ENCODE data around the gene PAPSS2.

The PAPSS2 gene

DNA sequence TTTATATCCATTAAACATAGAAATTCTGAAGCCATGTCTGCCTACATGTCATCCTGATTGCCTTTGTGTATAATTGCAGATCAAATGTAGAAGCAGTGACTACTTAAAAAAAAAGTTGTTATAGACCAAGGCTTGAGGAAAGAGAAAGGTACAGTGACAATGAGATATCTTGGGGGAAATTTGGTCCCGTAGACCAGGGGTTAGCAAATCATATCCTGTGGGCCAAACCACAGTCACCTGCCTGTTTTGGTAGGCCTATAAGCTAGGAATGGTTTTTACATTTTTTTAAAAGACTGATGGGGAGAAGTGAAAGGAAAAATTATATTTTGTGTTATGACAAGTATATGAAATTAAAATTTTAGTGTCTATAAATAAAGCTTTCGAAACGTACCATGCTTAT, 12.9 kb downstream of the PAPSS2 start:
- DNase-seq, result no peak

- DNase-seq, result no peak
Measured at GRCh38 chr10:87674943-87675342, 15.3 kb downstream of the PAPSS2 start.

DNA sequence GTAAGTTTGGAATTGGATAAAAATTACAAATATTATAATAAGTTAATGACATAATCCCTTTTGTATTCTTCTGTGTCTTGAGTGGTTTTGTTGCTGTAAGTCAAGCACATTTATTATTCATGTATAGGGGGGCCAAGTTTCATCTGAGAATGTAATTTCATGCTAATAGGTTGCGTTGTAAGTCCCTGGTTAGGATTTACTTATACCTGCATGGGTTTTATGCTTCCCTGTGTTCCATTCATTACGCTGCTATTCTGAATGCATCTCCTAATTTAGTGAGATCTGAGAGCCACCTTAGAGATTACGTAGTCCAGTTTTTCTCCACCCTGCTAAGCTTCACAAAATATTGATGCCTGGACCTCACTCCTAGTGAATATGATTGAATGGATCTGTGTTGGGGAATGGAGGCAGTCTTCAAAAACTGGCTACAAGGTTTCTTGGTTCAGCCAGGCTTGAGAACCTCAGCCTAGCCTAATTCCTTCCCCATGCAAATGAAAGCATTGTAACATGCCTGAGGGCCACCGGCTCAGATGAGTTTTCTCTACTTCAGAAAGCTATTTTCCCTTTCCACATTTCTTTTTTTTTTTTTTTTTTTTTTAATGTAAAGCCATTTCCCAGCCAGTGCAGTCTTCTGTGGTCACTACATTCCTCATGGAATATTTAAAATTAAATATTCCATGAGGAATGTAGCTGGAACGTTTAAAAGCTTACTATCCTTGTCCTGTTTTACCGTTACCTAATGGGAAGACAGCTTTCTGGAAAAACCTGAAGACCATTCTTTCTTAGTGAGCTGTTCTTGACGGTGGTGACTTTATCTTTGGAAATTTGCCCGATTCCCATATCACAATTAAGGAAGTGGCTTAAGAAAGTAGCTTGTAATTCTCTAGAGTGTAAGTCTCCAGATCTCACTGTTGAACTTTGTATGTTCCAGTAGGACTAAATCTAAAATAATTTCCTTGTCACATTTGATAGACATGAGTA, 16.0 kb downstream of the PAPSS2 start:
- no peak for DNase-seq

GRCh38 chr10:87677595-87677994, 17.9 kb downstream of the PAPSS2 start:
- no peak for DNase-seq

DNA sequence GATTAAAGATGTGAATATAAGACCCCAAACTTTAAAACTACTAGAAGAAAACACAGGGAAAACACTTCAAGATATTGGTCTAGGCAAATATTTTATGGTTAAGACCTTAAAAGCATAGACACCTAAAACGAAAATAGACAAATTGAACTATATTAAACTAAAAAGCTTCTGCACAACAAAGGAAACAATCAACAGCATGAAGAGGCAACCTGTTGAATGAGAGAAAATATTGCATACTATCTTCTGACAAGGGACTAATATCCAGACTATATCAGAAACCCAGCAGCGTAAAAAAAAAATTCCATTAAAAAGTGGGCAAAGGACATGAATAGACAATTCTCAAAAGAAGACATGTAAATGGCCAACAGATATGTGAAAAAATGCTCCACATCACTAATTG, 18.6 kb downstream of the PAPSS2 start:
- DNase-seq, result no peak

- DNase-seq, result no peak
Measured at GRCh38 chr10:87683356-87683755, 23.7 kb downstream of the PAPSS2 start.

DNA sequence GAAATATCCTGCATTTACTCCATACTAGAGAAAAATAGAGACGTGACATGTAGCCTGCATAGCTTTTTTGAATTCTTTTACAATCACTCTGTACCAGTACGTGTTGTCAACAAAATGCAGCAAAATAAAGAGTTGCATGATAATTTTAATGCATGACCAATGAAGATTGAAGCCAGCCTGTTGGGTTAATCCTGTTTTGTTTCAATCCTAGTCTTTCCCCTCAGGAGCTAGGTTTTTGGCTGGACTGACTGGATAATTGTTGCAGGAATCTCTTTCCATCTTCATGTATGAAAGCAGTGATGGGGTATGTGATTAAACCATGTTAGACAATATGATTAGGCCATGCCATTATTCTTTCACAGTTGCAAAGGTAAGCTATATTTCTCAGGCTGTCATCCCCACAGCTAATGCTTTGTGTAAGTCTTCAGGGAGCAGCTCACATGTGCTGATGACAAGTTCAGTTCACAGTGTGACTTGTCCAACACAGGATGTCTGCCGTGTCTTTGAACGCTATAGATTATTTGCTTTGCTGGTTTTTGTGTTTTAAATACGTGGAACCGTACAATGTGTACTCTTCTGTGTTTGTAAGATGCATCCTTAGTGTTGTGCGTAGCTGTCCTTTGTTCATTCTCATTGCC, 24.4 kb downstream of the PAPSS2 start:
- no peak for DNase-seq

- no peak for DNase-seq
Measured at GRCh38 chr10:87685832-87686574, 26.3 kb downstream of the PAPSS2 start.

- DNase-seq, result no peak
Measured at GRCh38 chr10:87691506-87692070, 31.9 kb downstream of the PAPSS2 start.

- DNase-seq, result no peak
Measured at GRCh38 chr10:87692956-87693484, 33.3 kb downstream of the PAPSS2 start.

GRCh38 chr10:87694011-87694794, 34.5 kb downstream of the PAPSS2 start:
- DNase-seq, result no peak

DNA sequence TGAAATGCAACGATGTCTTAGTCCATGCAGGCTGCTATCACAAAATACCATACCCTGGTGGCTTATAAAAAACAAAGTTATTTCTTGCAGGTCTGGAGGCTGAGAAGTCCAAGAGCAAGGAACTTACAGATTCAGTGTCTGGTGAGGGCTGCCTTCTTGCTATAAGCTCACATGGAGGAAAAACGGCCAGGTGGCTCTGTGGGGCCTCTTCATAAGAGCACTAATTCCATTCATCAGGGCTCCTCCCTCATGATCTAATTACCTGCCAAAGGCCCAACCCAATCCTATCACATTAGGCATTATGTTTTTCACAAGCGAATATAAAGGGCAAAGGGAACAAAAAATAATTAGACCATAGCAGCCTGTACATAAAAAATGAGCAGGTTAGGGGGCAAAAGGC, 35.4 kb downstream of the PAPSS2 start:
- DNase-seq, result no peak

DNA sequence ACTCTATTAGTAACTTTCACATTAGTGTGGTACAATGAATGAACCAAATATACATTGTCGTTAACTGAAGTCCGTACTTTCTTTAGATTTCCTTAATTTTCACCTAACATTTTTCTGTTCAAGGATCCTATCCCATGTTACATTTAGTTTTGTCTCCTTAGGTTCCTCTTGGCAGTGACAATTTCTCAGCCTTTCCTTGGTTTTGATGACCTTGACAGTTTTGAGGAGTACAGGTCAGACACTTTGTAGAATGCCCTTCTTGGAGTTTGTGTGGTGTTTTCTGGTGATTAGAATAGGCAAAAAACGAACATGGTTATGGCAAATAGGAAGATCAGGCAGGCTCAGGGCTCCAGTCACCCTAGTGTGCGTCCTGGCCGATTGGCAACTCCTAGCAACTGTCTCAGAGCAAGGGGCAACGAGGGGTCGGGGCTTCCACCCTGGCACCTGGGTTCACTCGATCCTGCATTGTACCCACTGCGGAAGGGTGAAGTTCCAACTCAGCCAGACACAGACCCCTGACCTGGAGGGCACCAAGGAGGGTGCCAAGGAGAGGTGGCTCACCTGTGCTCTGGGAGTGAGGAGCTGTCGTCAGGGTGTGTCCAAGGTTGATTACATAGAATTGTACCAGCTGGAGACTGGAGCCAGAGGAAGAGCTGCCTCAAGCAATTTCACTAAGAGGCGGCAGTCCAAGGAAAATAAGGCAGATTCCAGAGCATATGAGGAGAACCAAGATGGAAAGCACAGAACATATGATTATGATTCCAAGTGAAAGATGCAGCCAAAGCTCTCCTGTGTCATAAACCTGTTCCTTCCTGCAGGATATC, 37.5 kb downstream of the PAPSS2 start:
- no peak for DNase-seq

DNA sequence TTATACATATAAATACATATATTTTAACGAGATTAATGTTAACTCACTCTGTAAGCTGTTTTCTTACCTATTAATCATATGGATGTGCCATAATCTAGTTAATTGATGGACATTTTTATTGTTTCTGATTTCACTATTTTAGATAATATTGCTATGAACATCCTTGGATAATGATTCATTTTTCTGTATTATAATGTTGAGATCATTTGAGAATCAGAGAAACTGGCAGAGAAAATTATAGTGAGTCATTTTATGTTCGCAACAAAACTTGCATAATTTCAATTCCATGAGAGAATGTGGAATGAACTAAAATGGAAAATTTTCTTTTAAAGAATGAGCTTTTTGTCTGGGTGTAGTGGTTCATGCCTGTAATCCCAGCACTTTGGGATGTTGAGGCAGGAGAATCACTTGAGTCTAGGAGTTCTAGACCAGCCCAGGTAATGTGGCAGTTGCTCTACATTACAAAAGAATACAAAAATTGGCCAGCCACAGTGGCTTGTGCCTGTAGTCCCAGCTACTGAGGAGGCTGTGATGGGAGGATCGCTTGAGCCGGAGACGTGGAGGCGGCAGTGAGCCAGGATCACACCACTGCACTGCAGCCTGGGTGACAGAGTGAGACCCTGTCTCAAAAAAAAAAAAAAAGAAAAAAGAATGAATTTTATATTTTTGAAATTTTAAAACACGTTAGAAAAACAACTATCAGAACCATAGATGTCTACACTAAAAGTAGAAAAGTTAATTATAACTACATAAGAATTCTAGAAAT, 40.5 kb downstream of the PAPSS2 start:
- no peak for DNase-seq

GRCh38 chr10:87702260-87702972, 42.7 kb downstream of the PAPSS2 start:
- no peak for DNase-seq

DNA sequence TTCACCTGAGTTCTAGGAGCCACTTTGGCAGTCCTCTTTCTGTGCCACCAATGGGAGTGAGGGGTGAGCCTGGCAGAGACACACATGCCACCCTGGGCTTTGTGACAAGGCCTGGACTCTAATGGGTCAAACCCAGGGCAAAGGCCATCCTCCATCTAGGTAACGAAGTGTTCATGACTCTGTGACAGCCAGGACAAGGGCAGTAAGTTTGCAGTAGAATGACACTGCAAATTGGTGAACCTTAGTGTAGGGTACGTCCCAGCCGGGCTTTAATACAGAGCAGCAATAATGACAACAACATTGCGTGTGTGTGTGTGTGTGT, 43.3 kb downstream of the PAPSS2 start:
- DNase-seq, result no peak

DNA sequence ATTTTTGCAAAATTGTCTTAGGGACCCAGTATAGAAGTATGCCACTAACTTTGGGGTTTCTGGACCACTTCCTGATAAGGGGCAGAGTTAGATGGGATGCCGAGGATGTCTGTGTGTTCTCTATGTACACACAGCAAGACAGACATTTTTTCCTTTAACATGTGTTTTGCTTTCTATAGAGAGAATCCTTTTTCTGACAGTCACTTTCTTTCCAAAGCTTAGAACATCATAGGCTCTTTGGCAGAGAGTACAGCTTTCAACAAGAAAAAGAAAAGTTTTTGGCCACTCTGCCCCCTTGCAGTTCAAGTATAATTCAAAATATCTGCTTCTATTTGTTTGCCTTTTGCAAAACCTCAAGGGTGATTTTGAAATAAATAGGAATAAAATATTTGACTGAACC, 44.1 kb downstream of the PAPSS2 start:
- DNase-seq, result no peak

GRCh38 chr10:87705339-87705738, 45.7 kb downstream of the PAPSS2 start:
- DNase-seq, result no peak

GRCh38 chr10:87706731-87707130, 47.1 kb downstream of the PAPSS2 start:
- no peak for DNase-seq

DNA sequence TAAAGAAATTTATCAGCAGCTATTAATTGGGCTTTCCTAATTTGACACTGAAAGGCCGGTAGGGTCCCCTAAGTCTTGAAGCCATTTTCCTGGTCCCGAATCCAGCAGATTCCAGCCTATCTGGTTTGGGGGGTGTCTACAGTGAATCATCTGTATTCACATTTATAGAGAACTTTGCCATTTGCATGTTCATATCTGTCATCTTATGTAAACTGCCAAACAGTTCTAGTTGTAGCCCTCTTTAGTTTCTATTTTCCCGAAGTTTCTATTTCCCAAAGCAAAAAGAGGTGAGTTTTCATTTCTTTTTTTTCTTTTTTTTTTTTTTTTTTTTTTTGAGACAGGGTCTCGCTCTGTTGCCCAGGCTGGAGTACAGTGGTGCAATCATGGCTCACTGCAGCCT, 47.6 kb downstream of the PAPSS2 start:
- DNase-seq, result no peak

Measured in CD4-positive, alpha-beta T cell treated with Interleukin-4 for 1 hour (primary cell).